Left ventricle myocardium superior (tissue), 1 donor: Measurements from ENCODE around the gene HOXD4. TPM values are rescaled to one million over a fixed set of nuclear protein-coding genes. Genes with fewer than 3 reads are reported as not detected.

Experiments
- ATAC-seq: fragments of 200-7000 bp; cut with Tn5 transposase; one replicate; pipeline ENCODE4 v1.9.1; 2020; ENCODE audit warnings: mild to moderate bottlenecking, moderate library complexity
- DNase-seq: peaks from one replicate; pipeline ENCODE4 v3.0.0-alpha.2; 2020
- intact Hi-C: fragments of 100-400 bp; cut with micrococcal nuclease; formaldehyde crosslinking; loops from one replicate; pipeline ENCODE4 v1.11.0; 2022
- total RNA-seq: library from RNA; stranded (reverse); fragmentation: NEBNext Ultra II Directional; extraction: Animal tissue kit (Norgen Biotek cat#: 25700); gene quantifications from one replicate; pipeline ENCODE4 v1.2.1, GENCODE V29; 2021
- donor health status: DM: no; HTN: yes; CAD: no; lungs with severe emphysema.

Gene HOXD4
- total RNA-seq, 1 donor from 2014 or later, result 0.22 TPM

GRCh38 chr2:176163672-176164056 is 12.3 kb downstream of the HOXD4 start:
- ATAC-seq (no peak), DNase-seq (no peak)
- intact Hi-C loops, result no loop called here

DNA sequence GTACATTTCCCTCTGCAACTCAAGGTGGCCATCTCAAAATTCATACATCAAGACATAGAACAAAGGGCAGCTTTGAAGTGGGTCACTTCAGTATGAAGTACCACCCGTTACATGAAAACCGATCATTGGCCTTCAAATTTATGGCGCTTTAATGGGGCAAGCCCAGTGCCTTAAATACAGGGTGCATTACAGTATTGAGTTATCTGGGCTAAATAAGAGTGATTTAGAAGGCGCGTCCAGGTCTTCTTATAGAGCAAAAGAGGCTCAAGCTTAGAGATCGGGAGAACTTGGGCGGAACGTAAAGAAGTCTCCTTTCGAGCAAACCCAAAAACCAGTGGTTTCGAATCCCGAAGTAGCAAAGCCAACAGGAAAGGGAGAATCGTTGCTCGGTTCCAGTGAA is 12.9 kb downstream of the HOXD4 start:
- ATAC-seq (no peak), DNase-seq (no peak)
- intact Hi-C loops, result no loop called here

- no peak for ATAC-seq
- intact Hi-C loops, result no loop called here
- DNase-seq, result no peak
Observed at GRCh38 chr2:176164611-176165369, 13.4 kb downstream of the HOXD4 start.

GRCh38 chr2:176165370-176166050 is 14.2 kb downstream of the HOXD4 start:
- ATAC-seq (no peak), DNase-seq (no peak)
- intact Hi-C loops, result no loop called here

- ATAC-seq (no peak), DNase-seq (no peak)
- intact Hi-C loops, result no loop called here
Observed at GRCh38 chr2:176166272-176166671, 14.9 kb downstream of the HOXD4 start.

GRCh38 chr2:176167398-176167797 is 16.0 kb downstream of the HOXD4 start:
- ATAC-seq, result no peak
- DNase-seq, result no peak
- intact Hi-C loops, result no loop called here

- ATAC-seq, result no peak
- intact Hi-C loops, result no loop called here
- DNase-seq, result no peak
Observed at GRCh38 chr2:176169181-176169580, 17.8 kb downstream of the HOXD4 start.

DNA sequence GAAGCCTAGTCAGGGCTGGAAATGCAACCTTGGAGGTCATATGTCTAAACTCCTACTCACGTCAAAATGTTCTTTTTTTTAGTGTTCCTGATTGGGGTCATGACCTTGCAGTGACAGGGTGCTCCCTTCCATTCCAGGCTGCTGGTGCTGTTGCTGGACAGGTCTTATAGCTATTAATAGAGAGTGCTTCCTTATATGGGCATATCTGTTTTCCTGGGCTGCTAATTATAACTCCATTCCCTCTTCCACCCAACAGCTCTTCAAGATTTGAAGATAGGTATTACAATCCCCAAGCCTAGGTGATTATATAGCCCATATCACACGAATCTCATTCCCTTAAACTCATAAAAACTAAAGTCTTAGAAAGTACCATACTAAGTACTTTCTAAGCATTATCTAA is 18.4 kb downstream of the HOXD4 start:
- ATAC-seq (no peak), DNase-seq (no peak)
- intact Hi-C loops, result no loop called here

DNA sequence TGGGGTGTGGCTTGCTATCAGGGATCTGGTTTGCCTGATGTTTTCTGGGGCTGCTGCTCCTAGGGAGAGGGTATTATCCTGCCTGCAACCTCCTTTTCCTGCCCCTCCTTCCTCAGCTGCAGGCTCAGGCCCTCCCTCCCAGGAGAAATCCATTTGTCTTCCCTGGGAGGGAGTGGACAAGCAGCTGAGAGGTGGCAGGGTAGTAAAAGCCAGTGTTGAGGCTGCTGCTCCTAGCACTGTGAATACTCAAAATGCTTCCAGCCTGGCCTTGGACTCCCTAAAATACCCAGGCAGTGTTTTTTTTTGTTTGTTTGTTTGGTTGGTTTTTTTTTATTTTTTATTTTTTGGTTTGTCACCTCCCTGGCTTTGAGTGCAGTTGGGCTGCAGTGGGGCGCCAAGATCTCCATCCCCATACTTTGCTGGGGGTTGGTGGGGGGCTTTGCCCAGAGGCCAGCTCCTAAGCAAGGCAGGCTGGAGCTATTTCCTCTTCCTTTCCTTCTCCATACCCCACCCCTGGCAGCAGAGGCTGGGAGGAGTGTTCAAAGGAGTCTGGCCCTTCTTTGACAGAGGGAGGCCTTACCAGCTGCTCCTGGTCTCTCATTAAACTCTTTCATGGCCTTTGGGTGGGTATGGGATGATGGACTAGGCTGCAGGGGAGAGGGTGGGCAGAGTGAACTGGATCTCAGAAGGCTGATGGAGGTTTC is 19.4 kb downstream of the HOXD4 start:
- ATAC-seq (no peak), DNase-seq (no peak)
- intact Hi-C loops, result no loop called here

GRCh38 chr2:176171351-176172006 is 20.1 kb downstream of the HOXD4 start:
- ATAC-seq, result no peak
- no peak for DNase-seq
- intact Hi-C loops, result no loop called here

DNA sequence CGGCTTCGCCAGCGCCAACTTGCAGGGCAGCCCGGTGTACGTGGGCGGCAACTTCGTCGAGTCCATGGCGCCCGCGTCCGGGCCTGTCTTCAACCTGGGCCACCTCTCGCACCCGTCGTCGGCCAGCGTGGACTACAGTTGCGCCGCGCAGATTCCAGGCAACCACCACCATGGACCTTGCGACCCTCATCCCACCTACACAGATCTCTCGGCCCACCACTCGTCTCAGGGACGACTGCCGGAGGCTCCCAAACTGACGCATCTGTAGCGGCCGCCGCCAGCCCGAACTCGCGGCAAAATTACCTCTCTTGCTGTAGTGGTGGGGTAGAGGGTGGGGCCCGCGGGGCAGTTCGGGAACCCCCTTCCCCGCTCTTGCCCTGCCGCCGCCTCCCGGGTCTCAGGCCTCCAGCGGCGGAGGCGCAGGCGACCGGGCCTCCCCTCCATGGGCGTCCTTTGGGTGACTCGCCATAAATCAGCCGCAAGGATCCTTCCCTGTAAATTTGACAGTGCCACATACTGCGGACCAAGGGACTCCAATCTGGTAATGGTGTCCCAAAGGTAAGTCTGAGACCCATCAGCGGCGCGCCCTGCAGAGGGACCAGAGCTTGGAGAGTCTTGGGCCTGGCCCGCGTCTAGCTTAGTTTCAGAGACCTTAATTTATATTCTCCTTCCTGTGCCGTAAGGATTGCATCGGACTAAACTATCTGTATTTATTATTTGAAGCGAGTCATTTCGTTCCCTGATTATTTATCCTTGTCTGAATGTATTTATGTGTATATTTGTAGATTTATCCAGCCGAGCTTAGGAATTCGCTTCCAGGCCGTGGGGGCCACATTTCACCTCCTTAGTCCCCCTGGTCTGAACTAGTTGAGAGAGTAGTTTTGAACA is 20.9 kb downstream of the HOXD4 start:
- intact Hi-C loops, result no loop called here
- no peak for ATAC-seq

GRCh38 chr2:176172895-176173566 is 21.7 kb downstream of the HOXD4 start:
- DNase-seq (no peak), ATAC-seq (no peak)
- intact Hi-C loops, result no loop called here

More for the DNA sequence above, 20.9 kb downstream of the HOXD4 start:
- no peak for DNase-seq

- no peak for ATAC-seq
- intact Hi-C loops, result no loop called here
- no peak for DNase-seq
Observed at GRCh38 chr2:176173567-176174381, 22.4 kb downstream of the HOXD4 start.

DNA sequence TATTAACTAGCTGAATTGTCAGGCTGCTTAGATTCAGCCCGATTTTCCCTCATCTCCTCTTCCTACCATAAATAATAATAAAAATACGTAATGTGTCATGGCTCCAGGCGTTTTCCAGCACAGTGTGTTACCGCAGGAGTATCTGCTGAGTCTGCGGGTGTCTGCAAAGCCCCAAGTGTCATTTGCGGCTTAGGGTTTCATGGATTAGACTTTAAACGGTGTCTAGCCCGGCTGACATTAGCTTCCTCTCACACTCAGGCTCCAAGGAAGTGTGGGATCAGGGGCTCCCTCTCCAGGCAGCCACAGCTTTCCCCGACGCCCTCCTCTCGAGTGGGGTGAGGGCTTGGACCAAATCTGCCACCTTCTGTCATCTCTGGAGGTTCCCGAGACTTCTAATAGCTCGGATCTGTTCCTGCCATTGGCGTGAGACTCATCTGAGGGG is 23.1 kb downstream of the HOXD4 start:
- DNase-seq (no peak), ATAC-seq (no peak)
- intact Hi-C loops, result no loop called here

DNA sequence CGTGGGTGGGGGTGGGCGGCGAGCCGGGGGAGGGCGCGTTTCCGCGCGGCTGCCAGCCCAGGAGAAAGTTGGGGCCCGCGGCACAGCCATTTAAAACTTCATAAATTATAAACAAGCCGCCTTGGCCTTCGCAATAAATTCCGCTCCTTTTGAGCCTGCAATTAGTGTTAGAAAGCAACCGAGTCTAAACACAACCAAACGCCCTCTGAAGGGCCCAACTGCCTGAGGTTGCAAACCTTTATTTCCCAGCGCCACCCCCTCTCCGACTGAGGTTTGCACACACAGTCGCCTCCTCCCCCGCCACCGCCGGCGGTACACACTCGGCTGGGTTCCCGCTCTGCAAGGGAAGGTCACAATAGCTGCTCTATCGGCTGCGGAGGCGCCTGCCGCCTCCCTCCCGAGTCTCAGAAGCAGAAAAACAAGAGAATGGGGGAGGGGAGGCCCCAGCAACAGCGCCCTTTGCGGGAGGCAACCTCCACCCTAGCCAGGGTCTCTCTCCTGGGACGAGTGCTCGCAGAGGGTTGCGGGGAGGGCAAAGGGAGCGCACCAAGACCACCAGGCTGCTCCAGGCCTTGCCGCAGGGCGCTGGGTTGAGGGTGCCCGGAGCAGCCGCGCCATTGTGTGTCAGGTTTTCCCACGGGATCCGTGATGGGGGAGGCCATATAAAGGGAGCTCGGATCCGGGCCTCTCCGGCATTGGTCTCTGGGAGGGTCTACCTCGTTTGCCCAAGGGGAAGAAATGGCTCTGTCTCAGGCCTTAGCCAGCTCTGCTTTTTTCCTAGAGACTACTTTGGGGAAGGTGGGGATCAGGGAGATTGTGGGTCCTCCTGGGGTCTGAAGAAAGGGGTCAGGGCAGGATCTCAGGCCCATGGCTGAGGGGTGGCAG is 23.7 kb downstream of the HOXD4 start:
- ATAC-seq, result no peak

More for the DNA sequence above, 23.7 kb downstream of the HOXD4 start:
- DNase-seq, result no peak
- intact Hi-C loops, result no loop called here
